ENCODE results near the gene SLC49A3.
"Not testable (repeated sequence)": the region's sequence is repeated elsewhere in the genome, so short reads cannot be mapped to it uniquely, and the experiment has no call there.

The SLC49A3 gene

GRCh38 chr4:651884-652642 is 36.9 kb downstream of the SLC49A3 start:
- no peak for DNase-seq
- Mint-ChIP-seq H3K36me3 (ENCODE audit: insufficient read depth) (no peaks in the 10 kb centered on the region), H3K9me3 (no peaks in the 10 kb centered on the region), H3K4me3 (no peak overlapping the region), H3K4me1 (ENCODE audit: low read depth in 2 of 2) (peaks cover 0 to 2% of the 10 kb centered on the region in 2 donors), H3K27ac (no peak overlapping the region), H3K27me3 (peaks cover 0 to 48% of the 10 kb centered on the region in 2 donors)
- ATAC-seq (replicated peaks): no peak

GRCh38 chr4:650951-651883 is 37.7 kb downstream of the SLC49A3 start:
- Mint-ChIP-seq H3K27me3 (peaks cover 7 to 56% of the 10 kb centered on the region in 2 donors), H3K4me1 (ENCODE audit: low read depth in 2 of 2) (peaks cover 0 to 4% of the 10 kb centered on the region in 2 donors), H3K27ac (no peak overlapping the region), H3K9me3 (no peaks in the 10 kb centered on the region), H3K4me3 (no peak overlapping the region), H3K36me3 (ENCODE audit: insufficient read depth) (no peaks in the 10 kb centered on the region)
- DNase-seq: no peak
- no peak for ATAC-seq (replicated peaks)

- Mint-ChIP-seq H3K4me1 (ENCODE audit: low read depth in 2 of 2) (peaks cover 0 to 4% of the 10 kb centered on the region in 2 donors), H3K27ac (no peak overlapping the region), H3K27me3 (peaks cover 14 to 54% of the 10 kb centered on the region in 2 donors), H3K4me3 (no peak overlapping the region), H3K9me3 (no peaks in the 10 kb centered on the region), H3K36me3 (ENCODE audit: insufficient read depth) (no peaks in the 10 kb centered on the region)
- ATAC-seq (replicated peaks) (no peak), DNase-seq (no peak)
Measured at GRCh38 chr4:650461-650860, 38.5 kb downstream of the SLC49A3 start.

GRCh38 chr4:649751-650310 is 39.1 kb downstream of the SLC49A3 start:
- Mint-ChIP-seq H3K9me3 (no peaks in the 10 kb centered on the region), H3K4me1 (ENCODE audit: low read depth in 2 of 2) (peaks cover 0 to 4% of the 10 kb centered on the region in 2 donors), H3K27me3 (peaks cover 16 to 53% of the 10 kb centered on the region in 2 donors), H3K27ac (no peak overlapping the region), H3K4me3 (no peak overlapping the region), H3K36me3 (ENCODE audit: insufficient read depth) (no peaks in the 10 kb centered on the region)
- DNase-seq (no peak), ATAC-seq (replicated peaks) (no peak)

GRCh38 chr4:649293-649625 is 39.7 kb downstream of the SLC49A3 start:
- DNase-seq: no peak
- Mint-ChIP-seq H3K36me3 (ENCODE audit: insufficient read depth) (no peaks in the 10 kb centered on the region), H3K27me3 (peaks cover 16 to 53% of the 10 kb centered on the region in 2 donors), H3K9me3 (no peaks in the 10 kb centered on the region), H3K4me1 (ENCODE audit: low read depth in 2 of 2) (peaks cover 0 to 4% of the 10 kb centered on the region in 2 donors), H3K27ac (no peak overlapping the region), H3K4me3 (no peak overlapping the region)
- no peak for ATAC-seq (replicated peaks)

GRCh38 chr4:648579-649292 is 40.2 kb downstream of the SLC49A3 start:
- DNase-seq: no peak
- no peak for ATAC-seq (replicated peaks)

GRCh38 chr4:647481-647880 is 41.5 kb downstream of the SLC49A3 start:
- ATAC-seq (replicated peaks): no peak
- Mint-ChIP-seq H3K4me3 (no peak overlapping the region), H3K27ac (no peak overlapping the region), H3K27me3 (peaks cover 16 to 46% of the 10 kb centered on the region in 2 donors), H3K4me1 (ENCODE audit: low read depth in 2 of 2) (peaks cover 0 to 4% of the 10 kb centered on the region in 2 donors), H3K9me3 (no peaks in the 10 kb centered on the region), H3K36me3 (ENCODE audit: insufficient read depth) (no peaks in the 10 kb centered on the region)
- no peak for DNase-seq

More at GRCh38 chr4:648579-649292, 40.2 kb downstream of the SLC49A3 start:
- peaks cover 16 to 53% of the 10 kb centered on the region in 2 donors for H3K27me3 Mint-ChIP-seq
- H3K4me1 Mint-ChIP-seq (ENCODE audit: low read depth in 2 of 2): peaks cover 0 to 4% of the 10 kb centered on the region in 2 donors
- no peak overlapping the region for H3K4me3 Mint-ChIP-seq
- H3K9me3 Mint-ChIP-seq: no peaks in the 10 kb centered on the region
- H3K36me3 Mint-ChIP-seq (ENCODE audit: insufficient read depth): no peaks in the 10 kb centered on the region
- H3K27ac Mint-ChIP-seq: no peak overlapping the region

- Mint-ChIP-seq H3K4me1 (ENCODE audit: low read depth in 2 of 2) (peaks cover 0 to 4% of the 10 kb centered on the region in 2 donors), H3K36me3 (ENCODE audit: insufficient read depth) (no peaks in the 10 kb centered on the region), H3K9me3 (no peaks in the 10 kb centered on the region), H3K27me3 (peaks cover 16 to 37% of the 10 kb centered on the region in 2 donors), H3K27ac (no peak overlapping the region), H3K4me3 (peak overlapping the region; percentile 17 to 57)
- DNase-seq: no peak
- ATAC-seq (replicated peaks): no peak
Measured at GRCh38 chr4:646460-646859, 42.5 kb downstream of the SLC49A3 start.

- not testable (repeated sequence) for H3K27ac Mint-ChIP-seq; DNase-seq; H3K36me3 Mint-ChIP-seq (ENCODE audit: insufficient read depth); ATAC-seq (replicated peaks); H3K4me1 Mint-ChIP-seq (ENCODE audit: low read depth in 2 of 2); H3K4me3 Mint-ChIP-seq; H3K9me3 Mint-ChIP-seq
- peaks cover 24 to 48% of the 10 kb centered on the region in 2 donors for H3K27me3 Mint-ChIP-seq
Measured at GRCh38 chr4:642366-642765, 46.6 kb downstream of the SLC49A3 start.

- no peak for DNase-seq
- no peak overlapping the region for H3K27ac Mint-ChIP-seq
- peaks cover 9 to 46% of the 10 kb centered on the region in 2 donors for H3K27me3 Mint-ChIP-seq
- no peaks in the 10 kb centered on the region for H3K36me3 Mint-ChIP-seq (ENCODE audit: insufficient read depth)
- H3K9me3 Mint-ChIP-seq: no peaks in the 10 kb centered on the region
- ATAC-seq (replicated peaks): no peak
- no peaks in the 10 kb centered on the region for H3K4me1 Mint-ChIP-seq (ENCODE audit: low read depth in 2 of 2)
- H3K4me3 Mint-ChIP-seq: no peak overlapping the region
Measured at GRCh38 chr4:637536-638280, 51.2 kb downstream of the SLC49A3 start.

GRCh38 chr4:636628-637159 is 52.3 kb downstream of the SLC49A3 start:
- ATAC-seq (replicated peaks) (no peak), DNase-seq (no peak)
- Mint-ChIP-seq H3K4me1 (ENCODE audit: low read depth in 2 of 2) (no peaks in the 10 kb centered on the region), H3K9me3 (no peaks in the 10 kb centered on the region), H3K27me3 (peaks cover 9 to 46% of the 10 kb centered on the region in 2 donors), H3K27ac (no peak overlapping the region), H3K36me3 (ENCODE audit: insufficient read depth) (no peaks in the 10 kb centered on the region), H3K4me3 (no peak overlapping the region)

GRCh38 chr4:635851-636627 is 52.9 kb downstream of the SLC49A3 start:
- no peaks in the 10 kb centered on the region for H3K36me3 Mint-ChIP-seq (ENCODE audit: insufficient read depth)
- H3K4me3 Mint-ChIP-seq: no peak overlapping the region
- H3K27me3 Mint-ChIP-seq: peaks cover 5 to 44% of the 10 kb centered on the region in 2 donors
- DNase-seq: no peak
- no peaks in the 10 kb centered on the region for H3K4me1 Mint-ChIP-seq (ENCODE audit: low read depth in 2 of 2)
- no peak overlapping the region for H3K27ac Mint-ChIP-seq
- ATAC-seq (replicated peaks): no peak
- H3K9me3 Mint-ChIP-seq: peaks cover 3 to 7% of the 10 kb centered on the region in 2 donors
